HG02759 (cell line): ENCODE results near the gene TP53I13.

Experiments used
- ATAC-seq: cut with Tn5 transposase; IDR thresholded peaks from one replicate; pipeline ENCODE4 v1.9.1; 2021; ENCODE audit warnings: mild to moderate bottlenecking, moderate library complexity; ENCODE audit not compliant: unreplicated experiment

TP53I13 gene

DNA sequence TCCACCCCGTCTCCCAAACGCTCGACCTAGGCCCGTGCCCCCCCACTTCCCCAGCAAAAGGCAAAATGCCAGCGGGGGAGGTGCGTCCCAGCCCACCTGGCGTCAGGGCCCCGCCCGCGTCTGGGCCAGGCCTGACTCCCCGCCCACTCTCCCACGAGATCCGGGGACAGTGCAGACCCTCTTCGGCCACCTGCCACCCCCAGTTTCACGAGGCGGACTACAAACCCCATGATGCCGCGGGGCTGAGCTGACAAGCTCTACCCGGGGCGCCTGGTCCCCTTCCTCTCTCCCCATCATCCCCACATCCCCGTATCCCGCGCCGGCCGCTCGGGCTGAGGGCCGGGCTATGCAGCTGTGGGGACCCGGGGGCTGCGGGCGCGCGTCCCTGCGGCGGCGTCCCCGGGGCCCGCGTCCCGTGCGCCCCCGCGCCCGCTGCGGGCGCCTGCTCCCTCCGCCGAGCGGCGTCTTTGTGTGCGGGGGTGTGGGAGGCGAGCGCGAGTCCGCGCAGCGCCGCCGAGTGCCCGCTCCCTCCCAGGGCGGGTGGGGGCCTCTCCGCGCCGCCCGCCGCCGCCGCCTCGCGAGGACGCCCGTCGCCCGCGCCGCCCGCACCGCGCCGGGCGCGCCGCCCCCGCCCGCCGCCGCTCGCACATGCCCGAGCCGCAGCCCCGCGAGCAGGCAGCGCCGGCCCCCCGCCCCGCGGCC lies 24.5 kb downstream of the TP53I13 start, which contains the start of gene ANKRD13B:
TSS of gene ANKRD13B (plus strand) at position 283 of the 702 bp plus-strand sequence. CDS start 490 bp downstream, outside the sequence.
- no peak for ATAC-seq

DNA sequence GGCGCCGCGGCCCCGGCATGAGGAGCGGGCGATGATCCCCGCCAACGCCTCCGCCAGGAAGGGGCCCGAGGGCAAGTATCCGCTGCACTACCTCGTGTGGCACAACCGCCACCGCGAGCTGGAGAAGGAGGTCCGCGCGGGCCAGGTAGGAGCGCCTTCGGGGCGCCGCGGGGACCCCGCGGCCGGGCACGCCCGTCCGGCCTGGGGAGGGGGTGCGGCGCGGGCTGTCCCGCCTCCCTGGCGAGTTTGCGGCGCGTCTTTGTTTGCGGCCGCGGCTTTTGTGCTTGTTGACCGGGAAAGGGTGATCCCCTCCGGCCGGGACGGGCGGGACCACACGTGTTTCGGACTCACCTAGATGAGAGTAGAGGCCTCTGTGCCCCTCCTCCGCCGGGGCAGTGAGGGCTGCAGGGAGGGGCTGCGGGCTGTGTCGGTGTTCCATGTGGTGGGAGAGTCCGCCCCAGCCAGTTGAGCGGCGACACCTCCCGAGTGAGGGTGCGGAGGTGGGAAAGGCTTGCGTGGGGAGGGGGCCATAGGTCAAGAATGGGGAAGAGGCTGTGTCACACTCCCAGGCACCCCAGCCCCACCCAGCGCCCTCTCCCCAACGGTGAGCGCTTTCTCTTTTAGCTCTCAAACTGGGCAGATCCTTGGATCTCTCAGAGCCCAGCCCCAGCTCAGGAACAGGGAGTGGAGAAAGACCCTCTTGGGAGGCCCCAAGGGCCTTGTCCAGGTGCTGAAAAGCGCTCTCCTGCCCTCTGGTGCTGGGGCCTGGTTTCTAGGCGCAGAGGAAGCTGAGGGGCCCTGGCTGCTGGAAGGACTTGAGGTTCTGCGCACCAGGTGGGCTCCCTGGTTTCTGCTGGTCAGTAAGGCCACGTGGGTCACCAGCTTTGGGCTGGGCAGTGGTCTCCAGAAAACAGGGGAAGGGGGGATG lies 25.4 kb downstream of the TP53I13 start:
- ATAC-seq, result no peak

- ATAC-seq, result no peak
Measured at GRCh38 chr17:29594519-29595090, 26.1 kb downstream of the TP53I13 start.

GRCh38 chr17:29595107-29595942 lies 26.8 kb downstream of the TP53I13 start:
- no peak for ATAC-seq

GRCh38 chr17:29595943-29596774 lies 27.7 kb downstream of the TP53I13 start:
- no peak for ATAC-seq

DNA sequence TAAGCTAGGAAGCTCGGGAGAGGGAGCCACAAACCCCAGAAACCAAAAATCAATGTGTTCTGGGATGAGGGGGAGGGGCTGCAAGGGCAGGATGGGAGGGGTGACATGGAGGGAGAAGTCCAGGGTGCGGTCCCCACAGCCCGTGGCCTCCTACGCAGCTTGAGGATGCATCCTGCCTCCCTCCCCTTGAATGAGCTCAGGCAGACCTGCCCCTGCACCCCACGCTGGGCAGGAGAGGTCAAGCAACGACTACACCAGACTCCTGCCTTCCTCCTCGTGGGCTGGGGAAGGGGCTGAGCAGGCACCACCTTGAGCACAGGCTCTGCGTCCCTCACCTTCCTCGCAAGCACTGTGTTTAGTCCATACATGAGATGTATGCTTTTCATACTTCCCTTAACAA lies 28.3 kb downstream of the TP53I13 start:
- ATAC-seq, result no peak

GRCh38 chr17:29597361-29598172 lies 29.1 kb downstream of the TP53I13 start:
- ATAC-seq, result no peak

- no peak for ATAC-seq
Measured at GRCh38 chr17:29603109-29603674, 34.7 kb downstream of the TP53I13 start.

DNA sequence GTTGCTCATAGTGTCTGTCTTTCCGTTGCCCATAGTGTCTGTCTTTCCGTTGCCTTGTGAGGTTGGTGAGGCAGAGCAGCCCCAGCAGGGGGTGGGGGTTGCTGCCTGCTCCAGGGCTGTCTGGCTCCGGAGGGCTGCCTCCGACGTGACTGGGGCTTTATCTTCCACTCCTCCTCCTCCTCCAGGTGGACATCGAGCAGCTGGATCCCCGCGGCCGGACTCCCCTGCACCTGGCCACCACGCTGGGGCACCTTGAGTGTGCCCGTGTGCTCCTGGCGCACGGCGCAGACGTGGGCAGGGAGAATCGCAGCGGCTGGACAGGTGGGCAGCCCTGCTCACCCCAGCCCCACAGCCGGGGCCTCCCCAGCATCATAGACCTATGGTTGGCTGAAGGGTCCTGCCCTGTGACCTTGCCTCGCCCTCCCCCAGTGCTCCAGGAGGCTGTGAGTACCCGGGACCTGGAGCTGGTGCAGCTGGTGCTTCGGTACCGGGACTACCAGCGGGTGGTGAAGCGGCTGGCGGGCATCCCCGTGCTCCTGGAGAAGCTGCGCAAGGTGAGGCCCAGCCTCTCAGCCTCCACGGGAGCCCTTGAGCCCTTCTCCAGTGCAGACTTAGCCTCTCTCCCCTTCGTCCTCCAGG lies 39.2 kb downstream of the TP53I13 start:
- no peak for ATAC-seq

DNA sequence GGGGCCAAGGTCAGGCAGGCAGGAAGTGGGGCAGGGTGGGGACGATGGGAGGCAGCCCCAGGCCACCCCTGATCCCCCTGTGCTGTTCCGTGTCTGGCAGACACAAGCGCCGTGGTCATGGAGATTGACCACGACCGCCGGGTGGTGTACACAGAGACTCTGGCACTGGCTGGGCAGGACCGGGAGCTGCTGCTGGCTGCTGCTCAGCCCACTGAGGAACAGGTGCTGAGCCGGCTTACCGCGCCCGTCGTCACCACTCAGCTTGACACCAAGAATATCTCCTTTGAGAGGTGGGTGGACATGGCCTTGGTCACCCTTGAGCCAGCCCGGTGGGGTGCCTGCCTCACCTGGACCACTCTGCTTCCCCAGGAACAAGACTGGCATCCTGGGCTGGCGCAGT lies 40.5 kb downstream of the TP53I13 start:
- no peak for ATAC-seq

- no peak for ATAC-seq
Measured at GRCh38 chr17:29610395-29610794, 41.9 kb downstream of the TP53I13 start.

DNA sequence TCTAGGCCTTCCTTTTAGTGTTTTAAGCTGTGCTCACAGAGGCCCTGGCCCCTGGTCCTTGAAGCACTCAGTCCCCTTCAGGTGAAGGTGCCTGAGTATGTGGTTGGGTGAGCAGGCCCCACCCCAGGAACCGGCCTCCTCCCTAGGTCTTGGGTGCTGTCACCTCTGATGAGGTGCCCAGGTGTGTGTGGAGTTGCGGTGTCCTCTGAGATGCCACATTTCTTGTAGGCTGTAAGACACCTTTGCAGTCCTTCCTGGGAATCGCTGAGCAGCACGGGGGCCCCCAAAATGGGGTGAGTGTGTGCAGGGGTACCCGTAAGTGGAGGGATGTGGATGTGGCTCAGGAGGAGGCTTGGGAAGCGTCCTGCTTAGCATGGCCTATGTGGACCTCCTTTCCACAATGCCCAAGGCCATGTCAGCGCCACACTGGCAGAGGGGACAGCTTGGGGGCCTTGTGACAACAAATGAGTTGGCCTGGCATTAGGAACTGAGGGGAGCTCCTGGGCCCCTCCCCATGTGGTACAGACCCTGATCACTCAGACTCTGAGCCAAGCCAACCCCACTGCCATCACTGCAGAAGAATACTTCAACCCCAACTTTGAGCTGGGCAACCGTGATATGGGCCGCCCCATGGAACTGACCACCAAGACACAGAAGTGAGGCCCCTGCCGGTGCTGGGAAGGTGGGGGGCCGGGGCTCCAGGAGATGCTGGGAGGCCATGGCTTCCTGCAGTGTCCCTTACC lies 43.0 kb downstream of the TP53I13 start:
- no peak for ATAC-seq

DNA sequence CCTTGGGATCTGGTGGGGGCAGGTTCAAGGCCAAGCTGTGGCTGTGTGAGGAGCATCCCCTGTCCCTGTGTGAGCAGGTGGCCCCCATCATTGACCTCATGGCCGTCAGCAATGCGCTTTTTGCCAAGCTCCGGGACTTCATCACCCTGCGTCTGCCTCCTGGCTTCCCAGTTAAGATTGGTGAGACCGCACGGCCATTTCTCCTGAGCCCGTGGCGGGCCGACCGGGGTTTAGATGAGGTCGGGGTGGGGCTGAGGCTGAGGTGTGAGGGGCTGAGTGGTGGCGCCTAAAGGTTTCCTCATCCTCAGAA lies 43.5 kb downstream of the TP53I13 start:
- ATAC-seq, result no peak

- no peak for ATAC-seq
Measured at GRCh38 chr17:29612404-29613280, 44.1 kb downstream of the TP53I13 start.

DNA sequence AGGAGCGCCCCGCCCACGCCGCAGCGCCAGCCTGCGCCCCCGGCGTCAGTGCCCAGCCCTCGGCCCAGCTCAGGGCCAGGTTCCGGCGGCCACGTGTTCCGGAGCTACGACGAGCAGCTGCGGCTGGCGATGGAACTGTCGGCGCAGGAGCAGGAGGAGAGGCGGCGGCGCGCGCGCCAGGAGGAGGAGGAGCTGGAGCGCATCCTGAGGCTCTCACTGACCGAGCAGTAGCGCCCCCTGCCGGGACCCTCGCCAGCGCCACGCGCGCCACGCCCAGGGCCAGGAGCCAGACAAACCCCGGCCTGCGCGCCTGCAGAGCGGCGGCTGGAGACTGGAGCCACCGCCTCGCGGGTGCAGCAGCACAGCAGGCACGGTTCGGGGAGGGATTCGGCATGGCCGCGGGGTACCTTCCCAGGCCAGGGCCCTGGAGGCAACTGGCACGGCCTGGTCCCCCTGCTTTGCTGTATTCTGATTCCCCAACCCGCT lies 44.9 kb downstream of the TP53I13 start:
- ATAC-seq, result peak; percentile 46

- ATAC-seq, result no peak
Measured at GRCh38 chr17:29613856-29614255, 45.4 kb downstream of the TP53I13 start.
